WI38 (cell line): ENCODE results near the gene SPR.

Experiments used
- H3K4me3 ChIP-seq: 2 replicates; pipeline ENCODE4 v1.5.1; 2011; ENCODE audit warnings: low read depth, mild to moderate bottlenecking, control low read depth, low read length
- CTCF ChIP-seq: IDR thresholded peaks from 2 replicates; pipeline ENCODE4 v1.5.1; 2012; ENCODE audit warnings: low read depth, mild to moderate bottlenecking, control low read depth, low read length

The SPR gene

GRCh38 chr2:72889991-72890390, 2.8 kb downstream of the SPR start:
- TF ChIP-seq CTCF = no peak
- H3K4me3 ChIP-seq = no peak overlapping the region

- H3K4me3 ChIP-seq = no peak overlapping the region
- TF ChIP-seq CTCF = no peak
These were observed 4.0 kb downstream of the SPR start for GRCh38 chr2:72891091-72891818.

GRCh38 chr2:72892506-72893173, 5.4 kb downstream of the SPR start:
- TF ChIP-seq CTCF = peak; percentile 75

GRCh38 chr2:72893594-72894319, 6.5 kb downstream of the SPR start:
- peak; percentile 93 for TF ChIP-seq CTCF
- no peak overlapping the region for H3K4me3 ChIP-seq

More at GRCh38 chr2:72892506-72893173, 5.4 kb downstream of the SPR start:
- H3K4me3 ChIP-seq = no peak overlapping the region

GRCh38 chr2:72894514-72894913, 7.3 kb downstream of the SPR start:
- TF ChIP-seq CTCF = no peak

GRCh38 chr2:72895154-72895553, 7.9 kb downstream of the SPR start:
- TF ChIP-seq CTCF = no peak
- H3K4me3 ChIP-seq = no peak overlapping the region

More at GRCh38 chr2:72894514-72894913, 7.3 kb downstream of the SPR start:
- H3K4me3 ChIP-seq = no peak overlapping the region
